Measurements from ENCODE around the gene RTTN. TPM values are rescaled to one million over a fixed set of nuclear protein-coding genes. Genes with fewer than 3 reads are reported as not detected.
A peak's percentile ranks its signal among the peaks of the same experiment; 100 is the strongest.

The RTTN gene
- total RNA-seq, 1 donor from 2014 or later: 10.8 TPM

DNA sequence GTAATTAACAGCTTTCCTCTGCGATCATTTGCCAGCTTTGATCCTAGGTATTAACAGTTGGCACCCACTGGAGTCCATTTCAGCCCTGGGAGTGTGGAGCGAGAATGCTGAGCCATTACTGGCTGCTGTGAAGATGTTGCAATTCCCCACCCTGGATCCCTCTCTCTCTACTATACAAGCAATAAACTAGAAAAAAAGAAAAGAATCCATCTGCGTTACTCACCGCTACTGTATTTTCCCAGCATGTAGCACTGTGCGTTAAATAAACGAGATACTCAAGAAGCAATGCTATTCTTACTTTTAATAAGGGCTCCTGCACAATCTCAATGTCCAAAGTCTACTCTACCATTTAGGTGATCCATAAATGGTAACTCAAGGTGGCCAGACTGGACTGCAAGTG, 8.5 kb downstream of the RTTN start:
- TF ChIP-seq, protein P1, sequence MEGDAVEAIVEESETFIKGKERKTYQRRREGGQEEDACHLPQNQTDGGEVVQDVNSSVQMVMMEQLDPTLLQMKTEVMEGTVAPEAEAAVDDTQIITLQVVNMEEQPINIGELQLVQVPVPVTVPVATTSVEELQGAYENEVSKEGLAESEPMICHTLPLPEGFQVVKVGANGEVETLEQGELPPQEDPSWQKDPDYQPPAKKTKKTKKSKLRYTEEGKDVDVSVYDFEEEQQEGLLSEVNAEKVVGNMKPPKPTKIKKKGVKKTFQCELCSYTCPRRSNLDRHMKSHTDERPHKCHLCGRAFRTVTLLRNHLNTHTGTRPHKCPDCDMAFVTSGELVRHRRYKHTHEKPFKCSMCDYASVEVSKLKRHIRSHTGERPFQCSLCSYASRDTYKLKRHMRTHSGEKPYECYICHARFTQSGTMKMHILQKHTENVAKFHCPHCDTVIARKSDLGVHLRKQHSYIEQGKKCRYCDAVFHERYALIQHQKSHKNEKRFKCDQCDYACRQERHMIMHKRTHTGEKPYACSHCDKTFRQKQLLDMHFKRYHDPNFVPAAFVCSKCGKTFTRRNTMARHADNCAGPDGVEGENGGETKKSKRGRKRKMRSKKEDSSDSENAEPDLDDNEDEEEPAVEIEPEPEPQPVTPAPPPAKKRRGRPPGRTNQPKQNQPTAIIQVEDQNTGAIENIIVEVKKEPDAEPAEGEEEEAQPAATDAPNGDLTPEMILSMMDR (IDR thresholded peaks at IDR 0.05): no peak
- Histone ChIP-seq H3K36me3 (peaks cover 79% of the 10 kb centered on the region), H3K27me3 (ENCODE audit: low read depth) (no peaks in the 10 kb centered on the region), H3K4me3 (no peak overlapping the region), H3K9me3 (no peaks in the 10 kb centered on the region), H3K4me1 (no peaks in the 10 kb centered on the region), H3K27ac (no peak overlapping the region)
- ATAC-seq: no peak
- DNase-seq: no peak
- intact Hi-C loops (cut with DNase I): loop anchor here (10.0 kb wide), 1 partner anchor 238 kb away; no protein-coding TSS in a partner anchor

DNA sequence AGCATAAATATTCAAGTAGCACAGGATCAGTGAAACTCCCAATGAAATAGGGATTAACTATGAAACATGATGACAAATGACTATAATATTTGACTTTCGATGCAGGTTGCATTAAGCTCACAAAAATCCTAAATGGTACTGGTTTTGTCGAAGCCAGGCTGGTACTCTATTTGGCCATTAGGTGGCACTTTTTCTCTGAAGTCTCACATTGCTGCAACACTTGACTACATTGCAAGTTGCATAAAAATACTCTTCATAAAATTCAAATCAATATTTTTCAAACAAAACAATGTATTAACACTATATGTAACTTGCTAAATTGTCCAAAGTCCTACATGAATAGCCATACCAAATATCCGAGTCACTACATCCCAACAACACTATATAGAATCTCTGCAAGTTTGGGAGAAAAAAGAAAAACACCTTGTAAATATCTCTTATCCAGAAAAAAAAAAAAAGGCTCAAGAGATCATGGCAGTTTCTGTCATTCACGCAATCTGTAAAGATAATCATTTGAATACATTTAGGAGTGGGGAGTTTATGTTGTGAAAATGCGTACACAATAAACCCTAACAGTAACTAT, 9.5 kb downstream of the RTTN start:
- DNase-seq: no peak
- H3K4me3 ChIP-seq: no peak overlapping the region
- H3K36me3 ChIP-seq: peaks cover 82% of the 10 kb centered on the region
- no peaks in the 10 kb centered on the region for H3K4me1 ChIP-seq
- no peaks in the 10 kb centered on the region for H3K9me3 ChIP-seq
- peak; percentile 45 to 68 for ATAC-seq
- intact Hi-C loops (cut with DNase I): loop anchor here (10.0 kb wide), 1 partner anchor 239 kb away; no protein-coding TSS in a partner anchor
- TF ChIP-seq, protein P1 (IDR thresholded peaks at IDR 0.05): peak; percentile 79
- no peaks in the 10 kb centered on the region for H3K27me3 ChIP-seq (ENCODE audit: low read depth)
- no peak overlapping the region for H3K27ac ChIP-seq

DNA sequence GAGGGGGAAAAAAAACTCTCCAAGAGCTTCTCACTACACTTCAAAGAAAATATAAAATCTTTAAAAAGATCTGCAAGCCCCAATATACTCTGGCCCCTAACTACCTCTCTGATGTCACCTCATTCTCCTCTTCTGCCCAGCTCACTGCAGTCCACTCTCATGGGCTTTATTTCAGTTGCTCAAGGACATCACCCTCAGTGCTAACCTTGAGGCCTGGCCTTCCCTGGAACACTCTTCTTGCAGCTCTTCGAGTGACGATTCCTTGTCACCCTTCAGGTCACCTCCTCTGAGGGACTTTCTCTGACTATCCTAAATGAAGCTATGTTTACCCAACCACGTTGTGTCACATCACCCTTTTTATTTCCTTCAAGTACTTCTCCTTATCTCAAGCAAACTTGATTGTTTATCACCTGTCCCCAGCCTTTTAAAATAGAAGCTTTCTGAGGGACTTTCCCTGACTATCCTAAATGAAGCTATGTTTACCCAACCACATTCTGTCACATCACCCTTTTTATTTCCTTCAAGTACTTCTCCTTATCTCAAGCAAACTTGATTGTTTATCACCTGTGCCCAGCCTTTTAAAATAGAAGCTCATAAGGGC, 10.4 kb downstream of the RTTN start:
- intact Hi-C loops (cut with DNase I): loop anchor here (10.0 kb wide), 1 partner anchor 240 kb away; no protein-coding TSS in a partner anchor
- no peak for DNase-seq
- H3K36me3 ChIP-seq: peaks cover 80% of the 10 kb centered on the region
- H3K4me3 ChIP-seq: no peak overlapping the region
- H3K27me3 ChIP-seq (ENCODE audit: low read depth): no peaks in the 10 kb centered on the region
- no peak for ATAC-seq
- H3K27ac ChIP-seq: no peak overlapping the region
- no peaks in the 10 kb centered on the region for H3K9me3 ChIP-seq
- TF ChIP-seq, protein P1 (IDR thresholded peaks at IDR 0.05): no peak
- H3K4me1 ChIP-seq: no peaks in the 10 kb centered on the region

DNA sequence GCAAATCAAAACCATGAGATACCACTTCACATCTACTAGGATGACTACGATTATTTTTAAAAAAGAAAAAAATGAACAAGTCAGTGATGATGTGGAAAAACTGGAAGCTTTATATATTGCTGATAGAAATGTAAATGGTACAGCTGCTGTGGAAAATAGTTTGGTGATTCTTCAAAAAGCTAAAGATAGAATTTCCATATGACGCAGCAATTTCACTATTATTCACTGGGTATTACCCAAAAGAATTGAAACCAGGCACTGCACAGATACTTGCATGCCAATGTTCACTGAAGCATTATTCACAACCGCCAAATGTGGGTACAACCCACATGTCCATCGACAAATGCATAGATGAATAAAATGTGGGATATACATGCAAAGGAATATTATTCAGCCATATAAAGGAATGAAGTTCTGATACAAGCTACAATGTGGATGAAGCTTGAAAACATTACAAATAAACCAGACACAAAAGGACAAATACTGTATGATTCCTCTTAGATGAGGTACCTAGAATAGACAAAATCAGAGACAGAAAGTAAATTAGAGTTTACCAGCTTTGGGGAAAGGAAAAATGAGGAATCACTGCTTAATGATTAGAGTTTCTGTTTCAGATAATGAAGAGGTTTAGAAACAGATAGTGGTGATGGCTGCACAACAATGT, 11.1 kb downstream of the RTTN start:
- peaks cover 80% of the 10 kb centered on the region for H3K36me3 ChIP-seq
- ATAC-seq: no peak

DNA sequence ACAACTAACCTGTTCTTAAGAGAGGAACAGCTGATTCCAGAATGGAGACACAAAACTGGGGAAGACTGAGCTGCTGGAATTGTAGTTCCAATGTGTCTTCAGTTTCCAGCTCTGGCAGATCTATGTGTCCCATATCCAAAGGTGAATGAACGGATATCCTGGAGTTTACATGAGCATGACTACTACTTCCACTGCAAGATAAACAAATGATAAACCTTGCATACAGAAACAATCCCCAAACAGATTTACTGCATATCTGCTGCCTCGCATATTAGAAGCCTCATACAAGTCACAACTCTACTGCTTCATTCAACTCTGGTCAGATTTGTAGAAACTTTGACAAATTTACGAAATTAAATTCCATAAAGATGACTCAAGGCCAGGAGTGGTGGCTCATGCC, 15.0 kb downstream of the RTTN start:
- intact Hi-C loops (cut with DNase I): loop anchor here (10.0 kb wide), 1 partner anchor 244 kb away; no protein-coding TSS in a partner anchor
- Histone ChIP-seq H3K36me3 (peaks cover 70% of the 10 kb centered on the region), H3K4me3 (no peak overlapping the region), H3K9me3 (no peaks in the 10 kb centered on the region), H3K4me1 (no peaks in the 10 kb centered on the region), H3K27ac (no peak overlapping the region), H3K27me3 (ENCODE audit: low read depth) (no peaks in the 10 kb centered on the region)
- no peak for DNase-seq
- ATAC-seq: no peak
- TF ChIP-seq, protein P1 (IDR thresholded peaks at IDR 0.05): no peak

More for the DNA sequence above, 11.1 kb downstream of the RTTN start:
- Histone ChIP-seq H3K9me3 (no peaks in the 10 kb centered on the region), H3K27ac (no peak overlapping the region), H3K27me3 (ENCODE audit: low read depth) (no peaks in the 10 kb centered on the region), H3K4me3 (no peak overlapping the region), H3K4me1 (no peaks in the 10 kb centered on the region)
- TF ChIP-seq, protein P1 (IDR thresholded peaks at IDR 0.05): no peak
- DNase-seq: no peak
- intact Hi-C loops (cut with DNase I): loop anchor here (10.0 kb wide), 1 partner anchor 240 kb away; no protein-coding TSS in a partner anchor
